GM10266 (cell line): ENCODE results near the gene ACOX3.
"Not testable (repeated sequence)": the region's sequence is repeated elsewhere in the genome, so short reads cannot be mapped to it uniquely, and the experiment has no call there.

Experiments
- DNase-seq: peaks from one replicate; pipeline ENCODE4 v3.0.0; 2012; ENCODE audit errors: extremely low spot score
- TF ChIP-seq, protein P1 (sequence below): IDR thresholded peaks from 2 replicates; pipeline ENCODE4 v1.5.1; 2012; ENCODE audit warnings: mild to moderate bottlenecking, low read depth; ENCODE audit not compliant: control insufficient read depth, insufficient read depth; ENCODE audit errors: missing control alignments

Gene ACOX3

DNA sequence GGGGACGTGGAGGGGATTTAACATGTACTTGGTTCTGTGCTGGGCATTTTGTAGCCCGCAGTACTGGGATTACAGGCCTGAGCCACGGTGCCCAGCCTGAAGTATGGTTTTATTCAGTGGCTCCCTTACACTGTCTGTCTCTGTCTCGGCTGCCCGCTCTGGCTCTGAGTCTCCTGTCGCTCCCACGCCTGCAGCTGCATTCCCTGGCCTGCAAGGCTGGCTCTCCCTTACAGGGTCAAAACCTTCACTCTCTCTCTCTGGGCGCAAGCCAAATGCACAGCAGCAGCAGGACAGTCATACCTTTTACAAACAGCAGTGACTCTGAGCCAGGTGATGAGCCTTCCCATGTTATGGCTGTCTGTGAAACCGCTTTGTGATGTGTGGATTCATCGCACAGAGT lies 98.8 kb downstream of the ACOX3 start:
- TF ChIP-seq, protein P1, sequence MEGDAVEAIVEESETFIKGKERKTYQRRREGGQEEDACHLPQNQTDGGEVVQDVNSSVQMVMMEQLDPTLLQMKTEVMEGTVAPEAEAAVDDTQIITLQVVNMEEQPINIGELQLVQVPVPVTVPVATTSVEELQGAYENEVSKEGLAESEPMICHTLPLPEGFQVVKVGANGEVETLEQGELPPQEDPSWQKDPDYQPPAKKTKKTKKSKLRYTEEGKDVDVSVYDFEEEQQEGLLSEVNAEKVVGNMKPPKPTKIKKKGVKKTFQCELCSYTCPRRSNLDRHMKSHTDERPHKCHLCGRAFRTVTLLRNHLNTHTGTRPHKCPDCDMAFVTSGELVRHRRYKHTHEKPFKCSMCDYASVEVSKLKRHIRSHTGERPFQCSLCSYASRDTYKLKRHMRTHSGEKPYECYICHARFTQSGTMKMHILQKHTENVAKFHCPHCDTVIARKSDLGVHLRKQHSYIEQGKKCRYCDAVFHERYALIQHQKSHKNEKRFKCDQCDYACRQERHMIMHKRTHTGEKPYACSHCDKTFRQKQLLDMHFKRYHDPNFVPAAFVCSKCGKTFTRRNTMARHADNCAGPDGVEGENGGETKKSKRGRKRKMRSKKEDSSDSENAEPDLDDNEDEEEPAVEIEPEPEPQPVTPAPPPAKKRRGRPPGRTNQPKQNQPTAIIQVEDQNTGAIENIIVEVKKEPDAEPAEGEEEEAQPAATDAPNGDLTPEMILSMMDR: no peak
- DNase-seq: no peak

DNA sequence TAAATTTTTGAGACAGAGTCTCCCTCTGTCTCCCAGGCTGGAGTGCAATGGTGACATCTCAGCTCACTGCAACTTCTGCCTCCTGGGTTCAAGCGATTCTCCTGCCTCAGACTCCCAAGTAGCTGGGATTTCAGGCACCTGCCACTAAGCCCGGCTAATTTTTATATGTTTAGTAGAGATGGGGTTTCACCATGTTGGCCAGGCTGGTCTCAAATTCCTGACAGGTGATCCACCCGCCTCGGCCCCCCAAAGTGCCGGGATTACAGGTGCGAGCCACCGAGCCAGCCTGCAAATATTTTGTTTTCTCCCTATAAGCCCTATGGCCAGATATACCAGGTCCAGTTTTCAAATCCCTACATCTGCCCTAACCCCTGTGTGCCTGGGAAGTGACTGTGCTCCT lies 99.2 kb downstream of the ACOX3 start:
- not testable (repeated sequence) for DNase-seq

DNA sequence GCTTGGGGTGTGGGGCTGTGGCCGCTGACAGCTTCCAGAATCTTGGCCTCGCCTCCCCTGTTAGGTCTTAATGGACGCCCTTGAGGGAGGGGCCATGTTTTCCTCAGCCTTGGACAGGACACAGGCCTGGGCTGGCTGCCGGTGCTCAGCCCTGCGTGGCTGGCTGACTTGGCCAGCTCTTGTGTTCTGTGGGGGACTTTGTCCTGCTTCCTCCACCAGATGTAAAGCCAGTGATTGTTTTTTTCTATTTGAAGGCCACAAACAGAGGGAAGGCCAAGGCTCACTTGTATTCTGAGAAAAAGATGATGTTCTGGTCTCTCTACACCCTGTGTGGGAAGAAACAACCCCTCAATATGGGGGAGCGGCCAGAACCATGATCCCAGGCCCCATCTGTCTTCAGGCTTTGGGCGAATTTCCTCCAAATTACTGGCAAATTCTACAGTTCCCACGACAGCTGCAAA lies 99.7 kb downstream of the ACOX3 start:
- DNase-seq: no peak
- TF ChIP-seq, protein P1: no peak

DNA sequence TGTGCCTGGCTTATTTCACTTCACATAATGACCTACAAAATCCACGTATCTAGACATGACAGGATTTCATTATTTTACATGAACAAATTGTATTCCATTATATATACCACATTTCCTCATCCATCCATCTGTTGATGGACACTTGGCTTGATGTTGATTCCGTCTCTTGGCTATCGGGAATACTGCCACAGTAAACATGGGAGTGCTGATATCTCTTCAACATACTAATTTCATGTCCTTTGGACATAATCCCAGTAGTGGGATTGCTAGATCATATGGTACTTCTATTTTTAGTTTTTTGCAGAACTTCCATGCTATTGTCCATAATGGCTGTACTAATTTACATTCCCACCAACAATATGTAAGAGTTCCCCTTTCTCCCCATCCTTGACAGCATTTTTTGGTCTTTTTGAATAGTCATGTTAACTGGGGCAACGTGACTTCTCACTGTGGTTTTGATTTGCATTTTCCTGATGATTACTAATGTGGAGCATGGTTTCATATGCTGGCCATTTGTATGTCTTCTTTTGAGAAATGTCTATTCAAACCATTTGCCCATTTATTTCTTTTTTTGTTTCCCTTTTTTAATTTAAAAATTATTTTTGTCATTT lies 102.1 kb downstream of the ACOX3 start:
- TF ChIP-seq, protein P1: no peak
- no peak for DNase-seq

DNA sequence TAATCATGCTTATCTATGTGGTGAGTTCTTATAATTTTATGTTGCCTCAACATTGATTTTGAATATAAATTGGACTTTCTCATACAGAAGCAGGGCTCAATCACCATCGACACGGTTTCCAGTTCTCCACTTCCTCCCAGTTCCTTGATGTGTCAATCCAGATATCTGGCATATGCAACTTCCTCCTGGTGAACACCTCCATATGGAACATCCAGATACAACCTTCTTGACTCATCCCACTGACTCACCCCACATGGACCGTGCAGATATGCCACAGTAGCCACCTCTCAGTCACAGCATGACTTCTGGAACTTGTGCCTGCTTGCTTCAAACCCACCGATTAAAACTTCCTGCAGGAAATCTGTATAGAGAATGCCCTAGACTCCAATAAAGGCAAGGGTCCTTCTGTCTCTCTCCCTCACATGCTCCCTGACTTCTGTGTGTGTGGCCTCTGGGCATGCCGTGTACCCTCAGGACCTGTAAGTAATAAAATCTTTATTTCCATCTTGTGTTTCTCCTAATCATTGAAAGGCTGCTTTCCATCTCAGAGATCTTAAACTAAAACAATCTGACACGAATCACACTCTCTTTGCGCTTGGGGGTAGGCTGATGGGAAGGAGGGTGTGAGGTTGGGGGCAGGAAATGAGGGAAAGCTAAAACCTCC lies 104.0 kb downstream of the ACOX3 start:
- no peak for DNase-seq
- TF ChIP-seq, protein P1: no peak

DNA sequence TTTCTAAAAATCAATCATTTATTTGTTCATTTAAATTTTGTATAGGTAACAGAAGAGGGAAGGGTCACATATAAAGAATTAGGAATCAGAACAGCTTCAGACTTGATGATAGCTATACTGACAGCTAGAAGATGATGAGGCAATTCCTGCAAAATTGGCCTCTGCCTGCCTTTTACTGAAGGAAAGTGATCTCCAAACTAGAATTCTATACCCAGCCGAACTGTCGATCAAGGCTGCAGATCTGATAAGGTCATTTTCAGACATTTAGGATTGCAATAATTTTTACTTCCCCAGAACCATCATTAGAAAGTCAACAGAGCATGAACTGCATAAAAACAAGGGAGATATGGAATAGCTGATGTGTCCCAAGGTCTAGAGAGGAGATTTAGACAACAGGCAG lies 104.7 kb downstream of the ACOX3 start:
- TF ChIP-seq, protein P1: no peak
- no peak for DNase-seq

DNA sequence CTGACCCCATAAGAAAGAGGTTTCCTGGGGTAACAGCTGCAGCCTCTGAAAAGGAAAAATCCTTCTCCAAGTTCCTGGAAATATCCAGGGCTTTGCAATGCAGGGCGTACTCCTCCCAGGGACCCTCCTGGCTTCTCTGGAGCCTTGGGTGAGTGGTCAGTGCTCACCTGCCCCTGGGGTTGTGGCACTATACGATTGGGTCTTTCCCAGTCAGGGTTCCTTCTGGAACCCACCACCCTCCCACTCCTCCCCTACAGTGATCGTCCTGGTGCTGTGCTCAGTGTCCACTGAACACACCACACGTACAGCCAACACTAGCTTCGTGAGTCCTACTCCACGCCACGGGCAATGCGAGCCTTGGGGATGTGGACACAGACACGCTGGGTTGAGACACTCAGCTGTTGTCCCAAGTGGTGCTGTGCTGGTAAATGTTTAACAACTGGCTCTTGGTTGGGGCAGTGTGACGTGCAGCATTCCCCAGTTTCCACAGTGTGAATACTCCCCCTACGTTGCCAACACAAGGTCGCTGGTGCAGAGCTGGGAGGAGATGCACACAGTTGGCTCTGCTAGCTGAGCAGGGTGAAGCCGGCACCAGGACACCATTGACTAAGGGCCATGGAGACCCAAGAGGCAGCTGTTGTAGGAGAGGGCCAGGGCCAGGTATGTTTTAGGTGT lies 105.6 kb downstream of the ACOX3 start:
- TF ChIP-seq, protein P1: no peak
- DNase-seq: no peak
